Stomach smooth muscle (tissue), 2 donors: Measurements from ENCODE around the gene MTM1.

Experiments
- H3K27ac ChIP-seq: one replicate; pipeline ENCODE4 v1.7.0; 2013; ENCODE audit warnings: mild to moderate bottlenecking, low read length, inconsistent platforms
- H3K27me3 ChIP-seq, 2 donors: one replicate each; pipeline ENCODE4 v1.7.0; 2013; ENCODE audit warnings: low read length in 2 of 2; ENCODE audit not compliant: insufficient read depth in 2 of 2, control insufficient read depth in 1 of 2
- H3K36me3 ChIP-seq, 2 donors: one replicate each; pipeline ENCODE4 v1.7.0; 2013; ENCODE audit warnings: low read length in 2 of 2; ENCODE audit not compliant: control insufficient read depth in 2 of 2, insufficient read depth in 2 of 2
- H3K4me1 ChIP-seq: one replicate; pipeline ENCODE4 v1.7.0; 2013; ENCODE audit warnings: low read length; ENCODE audit not compliant: control insufficient read depth, insufficient read depth
- H3K4me3 ChIP-seq, 2 donors: one replicate each; pipeline ENCODE4 v1.7.0; 2013; ENCODE audit warnings: low read length in 2 of 2
- H3K9ac ChIP-seq, 2 donors: one replicate each; pipeline ENCODE4 v1.7.0; 2013; ENCODE audit warnings: low read length in 2 of 2, mild to moderate bottlenecking in 1 of 2
- H3K9me3 ChIP-seq, 2 donors: one replicate each; pipeline ENCODE4 v1.7.0; 2013; ENCODE audit warnings: low read length in 2 of 2; ENCODE audit not compliant: control insufficient read depth in 2 of 2
- donor health status: healthy.
- donor health status: Pancreatic carcinoma.

MTM1 gene

GRCh38 chrX:150702966-150703694, 134.7 kb downstream of the MTM1 start:
- Histone ChIP-seq H3K9ac (no peak overlapping the region), H3K27me3 (no peaks in the 10 kb centered on the region), H3K27ac (no peak overlapping the region), H3K9me3 (no peaks in the 10 kb centered on the region), H3K4me3 (no peak overlapping the region), H3K36me3 (peaks cover 0 to 2% of the 10 kb centered on the region in 2 donors), H3K4me1 (no peaks in the 10 kb centered on the region)

GRCh38 chrX:150703695-150703974, 135.2 kb downstream of the MTM1 start:
- Histone ChIP-seq H3K27me3 (no peaks in the 10 kb centered on the region), H3K27ac (no peak overlapping the region), H3K4me1 (no peaks in the 10 kb centered on the region), H3K36me3 (peaks cover 0 to 2% of the 10 kb centered on the region in 2 donors), H3K4me3 (no peak overlapping the region), H3K9ac (no peak overlapping the region), H3K9me3 (no peaks in the 10 kb centered on the region)

DNA sequence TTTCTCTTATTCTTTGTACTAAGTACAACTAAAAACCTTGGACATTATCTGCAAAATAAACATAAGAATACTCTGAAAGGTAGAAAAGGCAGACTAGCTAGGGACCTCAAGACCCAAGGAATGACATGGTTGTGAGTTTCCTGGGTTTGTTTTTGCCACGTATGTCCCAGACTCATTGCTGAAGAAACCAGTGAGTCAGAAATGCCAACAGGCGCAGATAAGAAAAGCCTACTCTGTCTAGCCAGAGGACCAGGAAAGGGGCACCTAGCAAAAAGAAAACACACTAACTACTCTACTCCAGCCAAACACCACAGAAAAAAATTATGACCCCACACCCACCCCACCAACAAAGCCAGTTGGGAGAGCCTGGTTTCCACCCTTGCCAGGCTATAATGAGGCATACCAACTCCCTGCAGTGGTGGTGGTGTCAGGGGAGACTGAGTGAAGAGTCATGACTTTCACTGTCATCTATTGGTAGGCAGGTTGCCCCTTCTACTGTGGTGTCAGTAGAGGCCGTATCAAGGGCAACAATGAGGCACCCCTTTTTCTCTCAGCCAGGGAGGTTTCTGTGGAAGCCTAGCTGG, 135.7 kb downstream of the MTM1 start:
- Histone ChIP-seq H3K4me1 (no peaks in the 10 kb centered on the region), H3K27ac (no peak overlapping the region)

DNA sequence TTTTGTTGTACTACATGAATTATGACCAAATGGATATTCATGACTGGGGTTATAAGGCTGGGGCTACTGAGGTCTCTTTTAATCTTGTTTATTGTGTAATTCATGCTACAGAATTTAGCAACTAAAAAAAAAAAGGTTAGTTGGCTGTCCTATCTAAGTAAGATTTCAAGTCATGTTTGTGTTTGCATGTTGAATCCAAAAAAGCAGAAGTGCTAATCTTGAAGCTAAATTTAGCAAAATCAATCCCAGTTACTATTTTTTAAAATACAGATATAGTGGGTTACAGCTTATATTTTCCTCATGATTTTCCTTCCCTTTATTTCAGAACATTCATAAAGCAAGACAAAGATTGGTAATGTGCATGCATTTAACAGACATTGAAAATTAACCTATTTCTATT, 144.2 kb downstream of the MTM1 start:
- Histone ChIP-seq H3K9ac (no peak overlapping the region), H3K27ac (no peak overlapping the region), H3K4me3 (no peak overlapping the region), H3K4me1 (no peaks in the 10 kb centered on the region), H3K9me3 (no peaks in the 10 kb centered on the region), H3K36me3 (no peaks in the 10 kb centered on the region), H3K27me3 (no peaks in the 10 kb centered on the region)

More for the DNA sequence above, 135.7 kb downstream of the MTM1 start:
- Histone ChIP-seq H3K27me3 (no peaks in the 10 kb centered on the region), H3K4me3 (no peak overlapping the region), H3K36me3 (peaks cover 0 to 2% of the 10 kb centered on the region in 2 donors), H3K9me3 (no peaks in the 10 kb centered on the region), H3K9ac (no peak overlapping the region)

GRCh38 chrX:150715184-150715583, 146.8 kb downstream of the MTM1 start:
- H3K4me3 ChIP-seq, result no peak overlapping the region
- H3K9ac ChIP-seq, result no peak overlapping the region
- no peaks in the 10 kb centered on the region for H3K36me3 ChIP-seq

GRCh38 chrX:150719621-150720020, 151.2 kb downstream of the MTM1 start:
- H3K9me3 ChIP-seq, result no peaks in the 10 kb centered on the region
- no peaks in the 10 kb centered on the region for H3K27me3 ChIP-seq
- H3K4me1 ChIP-seq, result no peaks in the 10 kb centered on the region
- H3K9ac ChIP-seq, result no peak overlapping the region
- H3K4me3 ChIP-seq, result no peak overlapping the region
- H3K27ac ChIP-seq, result no peak overlapping the region
- no peaks in the 10 kb centered on the region for H3K36me3 ChIP-seq

More at GRCh38 chrX:150715184-150715583, 146.8 kb downstream of the MTM1 start:
- Histone ChIP-seq H3K27ac (no peak overlapping the region), H3K4me1 (no peaks in the 10 kb centered on the region), H3K9me3 (no peaks in the 10 kb centered on the region), H3K27me3 (no peaks in the 10 kb centered on the region)
